ENCODE measurements around the gene GNAT1. TPM values are rescaled to one million over a fixed set of nuclear protein-coding genes. Genes with fewer than 3 reads are reported as not detected.

GNAT1 gene
- polyA plus RNA-seq, 2 of the 4 experiments (the other 2 are of a cell fraction): not detected

GRCh38 chr3:50195501-50196252 is 4.3 kb downstream of the GNAT1 start:
- no peak for FAIRE-seq
- no peak overlapping the region for H3K4me3 ChIP-seq
- POLR2A ChIA-PET: interaction anchor here (0.6 kb wide), 1 partner anchor 1855 kb away, joined by 3 read pairs; no protein-coding TSS in a partner anchor
- peak overlapping the region; percentile 24 to 56; a peak in 3 of 6 replicates for H3K27ac ChIP-seq
- peak overlapping the region; percentile 64; the same call in 1 of the 3 replicates for H3K4me2 ChIP-seq
- CTCF ChIA-PET: interaction anchor here (0.5 to 18.7 kb wide), 25 partner anchors 9 to 135 kb away, joined by 3 to 550 read pairs (median 8); partner anchors contain the start of genes GNAI2, HYAL3 and NAA80
- TF ChIP-seq, protein P1, sequence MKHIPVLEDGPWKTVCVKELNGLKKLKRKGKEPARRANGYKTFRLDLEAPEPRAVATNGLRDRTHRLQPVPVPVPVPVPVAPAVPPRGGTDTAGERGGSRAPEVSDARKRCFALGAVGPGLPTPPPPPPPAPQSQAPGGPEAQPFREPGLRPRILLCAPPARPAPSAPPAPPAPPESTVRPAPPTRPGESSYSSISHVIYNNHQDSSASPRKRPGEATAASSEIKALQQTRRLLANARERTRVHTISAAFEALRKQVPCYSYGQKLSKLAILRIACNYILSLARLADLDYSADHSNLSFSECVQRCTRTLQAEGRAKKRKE (CRISPR knock-in tag; IDR thresholded peaks at IDR 0.05; ENCODE audit: low read depth): no peak
- no peak for TF ChIP-seq JUNB (IDR thresholded peaks at IDR 0.05)
- no peak for TF ChIP-seq PHF8 (IDR thresholded peaks at IDR 0.05; ENCODE audit: borderline replicate concordance, low read depth)
- no peak for TF ChIP-seq KDM5A (IDR thresholded peaks at IDR 0.05)
- peaks cover 13% of the 10 kb centered on the region; the same call in 2 of the 3 replicates for H3K4me1 ChIP-seq
- no peak for DNase-seq (ENCODE audit: low read depth in 1 of 2, low spot score in 1 of 2)
- WGBS (ENCODE audit: missing lambda C conversion rate): 43% methylated on average over 3 of the region's 4 CpGs
- ATAC-seq: peak; percentile 13 to 21; a peak in 2 of 6 replicates
- H3K9me3 ChIP-seq: no peaks in the 10 kb centered on the region

DNA sequence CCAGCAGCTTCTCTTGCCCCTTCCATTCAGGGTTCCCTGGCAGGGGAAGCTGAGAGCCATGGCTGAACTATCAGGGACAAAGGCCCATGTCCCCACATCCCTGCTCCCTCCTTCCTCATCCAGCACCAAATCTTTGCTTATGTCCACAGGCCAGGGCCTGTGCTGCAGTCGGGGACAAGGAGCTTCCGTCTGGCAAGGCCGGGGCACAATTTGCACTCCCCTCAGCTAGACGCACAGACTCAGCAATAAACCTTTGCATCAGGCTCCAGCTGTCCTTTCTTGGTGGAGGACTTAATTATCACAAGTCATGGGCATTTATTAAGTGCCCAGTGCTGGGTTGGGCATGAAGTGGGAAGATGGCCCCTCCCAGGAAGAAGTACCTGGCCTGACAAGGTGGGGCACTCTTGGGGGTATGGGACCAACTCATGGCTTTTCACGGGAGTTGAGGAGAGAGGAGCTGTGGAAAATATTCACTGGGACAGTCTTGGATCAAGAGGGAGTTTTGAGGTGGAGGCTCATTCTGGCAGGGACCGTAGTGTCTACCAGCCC is 4.9 kb downstream of the GNAT1 start:
- Histone ChIP-seq H3K4me1 (peaks cover 13% of the 10 kb centered on the region; the same call in 2 of the 3 replicates), H3K4me3 (no peak overlapping the region), H3K9me3 (no peaks in the 10 kb centered on the region), H3K4me2 (no peak overlapping the region), H3K27ac (no peak overlapping the region)
- DNase-seq (ENCODE audit: low read depth in 1 of 2, low spot score in 1 of 2): no peak
- TF ChIP-seq HMGXB4 (CRISPR knock-in tag; IDR thresholded peaks at IDR 0.05; ENCODE audit: borderline replicate concordance) (no peak), KDM1A (IDR thresholded peaks at IDR 0.05; ENCODE audit: low read depth) (no peak), HEYL (CRISPR knock-in tag; IDR thresholded peaks at IDR 0.05) (no peak), NPAS2 (CRISPR knock-in tag; IDR thresholded peaks at IDR 0.05; ENCODE audit: borderline replicate concordance) (no peak), FOXS1 (CRISPR knock-in tag; IDR thresholded peaks at IDR 0.05) (no peak), CBX8 (IDR thresholded peaks at IDR 0.05) (no peak), SMC3 (IDR thresholded peaks at IDR 0.05) (no peak)
- ChIA-PET CTCF (interaction anchor here (0.5 to 18.7 kb wide), 9 partner anchors 10 to 78 kb away, joined by 3 to 550 read pairs (median 12); no protein-coding TSS in a partner anchor), POLR2A (no interaction called here)
- no peak for FAIRE-seq
- 86% methylated on average over 6 of the region's 6 CpGs for WGBS (ENCODE audit: missing lambda C conversion rate)
- ATAC-seq: no peak

DNA sequence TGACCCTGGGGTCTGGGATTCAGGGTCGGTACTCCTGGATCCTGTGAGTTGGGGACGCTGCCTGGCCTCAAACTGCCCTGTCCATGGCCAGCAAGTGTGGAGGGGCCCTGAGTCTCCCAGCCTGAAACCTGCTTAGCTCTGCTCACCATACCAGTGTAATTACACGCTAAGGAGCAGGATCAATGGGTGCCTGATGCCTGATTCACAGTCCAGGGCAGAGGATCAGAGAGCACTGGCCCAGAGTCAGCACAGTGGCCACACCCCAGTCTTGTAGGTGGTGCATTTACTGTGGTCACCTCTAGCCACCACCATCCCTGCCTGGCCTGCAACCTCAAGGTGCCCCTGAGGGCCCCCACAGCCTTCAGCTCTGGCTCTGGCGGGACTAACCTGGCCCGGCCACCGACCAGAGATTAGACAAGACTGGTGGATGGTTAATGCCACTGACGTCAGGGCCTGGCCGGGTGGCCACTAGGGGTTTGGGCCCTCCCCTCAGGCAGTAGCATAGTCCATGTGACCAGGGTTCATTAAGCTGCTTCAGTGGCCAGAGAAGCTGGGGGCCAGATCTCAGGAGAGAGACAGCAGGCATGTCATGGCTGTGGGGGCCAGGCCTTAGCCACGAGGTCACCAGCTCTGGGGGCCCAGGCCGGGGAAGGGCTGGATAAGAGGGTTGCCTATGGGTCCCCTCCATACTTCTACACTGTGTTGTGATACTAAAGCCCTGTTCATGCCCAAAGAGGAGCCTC is 10.3 kb downstream of the GNAT1 start:
- no peak for FAIRE-seq
- 50% methylated on average over 2 of the region's 10 CpGs for WGBS (ENCODE audit: missing lambda C conversion rate)
- no peak for TF ChIP-seq GATA3 (IDR thresholded peaks at IDR 0.05; ENCODE audit: borderline replicate concordance)
- no peak for TF ChIP-seq CBX2 (IDR thresholded peaks at IDR 0.05; ENCODE audit: borderline replicate concordance, low read depth)
- TF ChIP-seq CBX8 (IDR thresholded peaks at IDR 0.05): no peak
- TF ChIP-seq HDAC2 (IDR thresholded peaks at IDR 0.05): no peak
- no peak for TF ChIP-seq FOXS1 (CRISPR knock-in tag; IDR thresholded peaks at IDR 0.05)
- TF ChIP-seq HMGXB4 (CRISPR knock-in tag; IDR thresholded peaks at IDR 0.05; ENCODE audit: borderline replicate concordance): no peak
- TF ChIP-seq ZFP36 (IDR thresholded peaks at IDR 0.05; ENCODE audit: borderline replicate concordance, partially characterized antibody): no peak
- TF ChIP-seq TFCP2L1 (CRISPR knock-in tag; IDR thresholded peaks at IDR 0.05): no peak
- TF ChIP-seq NPAS2 (CRISPR knock-in tag; IDR thresholded peaks at IDR 0.05; ENCODE audit: borderline replicate concordance): no peak
- TF ChIP-seq PHF8 (IDR thresholded peaks at IDR 0.05; ENCODE audit: borderline replicate concordance, low read depth): no peak
- TF ChIP-seq FOSB (CRISPR knock-in tag; IDR thresholded peaks at IDR 0.05): no peak
- TF ChIP-seq MAX (IDR thresholded peaks at IDR 0.05): no peak
- TF ChIP-seq, protein P2, sequence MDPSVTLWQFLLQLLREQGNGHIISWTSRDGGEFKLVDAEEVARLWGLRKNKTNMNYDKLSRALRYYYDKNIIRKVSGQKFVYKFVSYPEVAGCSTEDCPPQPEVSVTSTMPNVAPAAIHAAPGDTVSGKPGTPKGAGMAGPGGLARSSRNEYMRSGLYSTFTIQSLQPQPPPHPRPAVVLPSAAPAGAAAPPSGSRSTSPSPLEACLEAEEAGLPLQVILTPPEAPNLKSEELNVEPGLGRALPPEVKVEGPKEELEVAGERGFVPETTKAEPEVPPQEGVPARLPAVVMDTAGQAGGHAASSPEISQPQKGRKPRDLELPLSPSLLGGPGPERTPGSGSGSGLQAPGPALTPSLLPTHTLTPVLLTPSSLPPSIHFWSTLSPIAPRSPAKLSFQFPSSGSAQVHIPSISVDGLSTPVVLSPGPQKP (IDR thresholded peaks at IDR 0.05; ENCODE audit: low read depth, low read length): no peak
- H3K9me3 ChIP-seq: no peaks in the 10 kb centered on the region
- no peaks in the 10 kb centered on the region; the same call in 2 of the 3 replicates for H3K4me1 ChIP-seq
- H3K4me2 ChIP-seq: no peak overlapping the region
- no peak overlapping the region for H3K27ac ChIP-seq
- ChIA-PET CTCF (interaction anchor here (0.6 to 4.7 kb wide), 8 partner anchors 9 to 45 kb away, joined by 3 to 46 read pairs (median 4); partner anchors contain the start of gene GNAT1), POLR2A (interaction anchor here (0.6 kb wide), 1 partner anchor 58 kb away, joined by 4 read pairs; no protein-coding TSS in a partner anchor)
- no peak for DNase-seq (ENCODE audit: low read depth in 1 of 2, low spot score in 1 of 2)
- no peak overlapping the region for H3K4me3 ChIP-seq
- ATAC-seq: peak; percentile 49 to 57; a peak in 5 of 6 replicates
